Hepatic stellate cell (primary cell): ENCODE measurements around the gene NCOA6.
"Not testable (repeated sequence)": the region's sequence is repeated elsewhere in the genome, so short reads cannot be mapped to it uniquely, and the experiment has no call there.

Experiments
- DNase-seq: peaks from one replicate; pipeline ENCODE4 v3.0.0; 2011; ENCODE audit warnings: low spot score

NCOA6 gene

GRCh38 chr20:34773726-34774125, 51.7 kb downstream of the NCOA6 start:
- no peak for DNase-seq

GRCh38 chr20:34772437-34772836, 53.0 kb downstream of the NCOA6 start:
- DNase-seq, result no peak

DNA sequence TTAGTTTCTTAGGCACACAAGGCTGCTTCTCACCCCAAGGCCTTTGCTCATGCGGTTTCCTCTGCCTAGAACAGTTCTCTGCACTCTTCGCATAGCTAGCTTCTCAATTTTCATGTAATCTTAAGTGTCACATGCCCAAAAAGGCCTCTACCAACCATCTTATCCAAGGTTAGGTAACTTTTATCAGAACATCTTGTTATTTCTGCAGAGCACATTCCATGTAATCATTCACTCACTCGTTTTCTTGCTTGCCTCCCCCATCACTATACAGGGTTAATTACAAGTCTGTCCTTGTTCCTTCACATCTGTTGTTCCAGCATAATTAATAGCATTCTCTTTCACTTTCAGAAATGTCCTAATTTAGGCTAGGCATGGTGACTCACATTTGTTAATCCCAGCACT, 53.8 kb downstream of the NCOA6 start:
- DNase-seq, result no peak

DNA sequence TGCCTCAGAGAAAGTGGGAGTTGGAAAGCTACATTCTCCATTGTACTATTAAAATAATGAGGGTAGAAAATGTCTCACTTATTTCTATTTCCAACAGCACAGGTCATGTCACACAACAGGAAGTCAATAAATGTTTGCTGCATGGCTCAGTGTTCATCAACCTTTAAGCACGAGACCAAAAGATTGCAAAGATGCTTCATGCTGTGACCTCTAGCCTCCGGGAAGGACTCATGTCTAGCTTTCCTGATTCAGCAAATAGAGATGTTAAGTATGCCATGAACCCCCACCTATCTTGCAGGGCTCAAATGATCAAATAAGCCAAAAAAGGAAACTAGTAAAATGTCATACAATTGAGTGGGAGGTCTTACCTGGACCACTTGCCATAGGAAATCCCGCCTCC, 57.4 kb downstream of the NCOA6 start:
- peak; percentile 48 for DNase-seq

DNA sequence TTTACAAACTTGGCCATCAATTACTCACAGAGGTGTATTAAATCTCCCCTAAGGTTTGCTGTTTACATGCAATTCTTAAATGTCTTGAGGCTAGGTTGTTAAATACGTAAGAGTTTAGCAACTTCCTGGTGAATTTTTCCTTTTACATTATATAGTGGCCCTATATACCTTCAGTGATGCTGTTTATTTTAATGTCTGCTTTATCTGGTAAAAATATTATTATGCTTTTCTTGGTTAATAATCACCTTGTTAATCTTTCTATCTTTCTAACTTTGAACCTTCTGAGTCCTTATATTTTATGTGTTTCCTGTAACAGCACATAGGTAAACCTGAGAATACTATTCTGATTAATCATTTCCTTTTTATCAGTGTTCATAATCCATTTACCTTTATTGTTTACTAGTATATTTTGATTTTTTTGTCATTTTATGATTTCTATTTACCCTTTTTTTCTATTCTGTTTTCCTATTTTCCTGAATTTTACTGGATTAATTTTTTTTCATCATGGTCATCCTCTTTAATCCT, 63.4 kb downstream of the NCOA6 start:
- no peak for DNase-seq

DNA sequence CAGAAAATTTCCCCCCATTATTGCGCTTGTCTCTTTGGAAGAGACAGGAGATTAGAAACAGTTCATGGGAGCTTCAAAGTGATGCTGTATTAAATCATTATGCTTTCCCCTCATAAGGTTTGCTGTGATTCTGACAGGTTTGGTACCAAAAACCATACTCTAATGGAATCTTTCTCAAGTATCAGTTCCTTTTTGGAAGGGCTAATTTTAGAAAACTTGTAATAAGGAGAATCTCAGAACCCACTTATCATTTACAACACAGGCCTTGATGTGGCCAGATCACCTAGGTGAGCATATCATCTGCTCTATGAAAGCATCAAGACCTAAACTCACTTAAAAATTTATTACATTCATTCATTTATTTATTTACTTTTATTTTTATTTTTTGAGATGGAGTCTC, 70.1 kb downstream of the NCOA6 start:
- no peak for DNase-seq

DNA sequence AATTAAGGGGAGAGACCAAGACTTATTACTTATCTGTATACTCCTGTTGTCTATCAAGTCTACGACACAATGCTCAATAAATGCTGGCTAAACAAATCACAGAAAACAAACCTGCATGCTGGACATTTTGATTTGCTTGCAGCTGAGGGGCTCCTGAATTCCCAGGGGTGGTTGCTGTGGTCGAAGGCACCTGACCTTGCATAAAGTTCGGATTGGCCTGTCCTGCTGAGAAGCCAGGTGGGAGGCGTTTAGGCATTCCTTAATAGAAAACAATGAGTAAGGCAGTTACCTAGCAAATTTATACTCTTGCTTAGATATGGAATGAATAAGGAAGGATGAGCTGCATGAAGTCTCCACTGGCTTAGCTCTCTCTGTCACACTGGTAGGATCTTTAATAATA, 70.8 kb downstream of the NCOA6 start:
- no peak for DNase-seq

- DNase-seq, result no peak
These were observed 71.6 kb downstream of the NCOA6 start for GRCh38 chr20:34753706-34754461.

GRCh38 chr20:34751453-34751852, 74.0 kb downstream of the NCOA6 start:
- DNase-seq, result no peak

DNA sequence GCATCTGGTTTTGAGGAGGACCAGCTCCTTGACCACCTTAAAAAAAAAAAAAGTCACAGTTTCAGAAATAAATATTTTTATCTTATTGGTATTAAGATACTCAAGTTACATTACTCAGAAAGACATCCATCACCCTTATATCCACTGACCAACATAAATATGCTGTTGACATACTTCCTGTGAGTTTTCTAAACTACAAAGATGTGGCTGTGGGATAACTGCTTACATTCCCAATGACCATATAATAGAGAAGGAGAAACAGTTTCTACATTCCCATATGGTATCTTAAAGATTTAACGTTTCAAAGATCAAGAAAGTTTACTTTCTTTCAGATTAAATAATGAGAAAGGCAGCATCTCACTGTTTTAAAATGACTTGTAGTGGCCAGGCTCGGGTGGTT, 75.0 kb downstream of the NCOA6 start:
- DNase-seq, result no peak

GRCh38 chr20:34748709-34749108, 76.7 kb downstream of the NCOA6 start:
- DNase-seq, result no peak

- DNase-seq, result no peak
These were observed 78.0 kb downstream of the NCOA6 start for GRCh38 chr20:34747479-34747878.

- no peak for DNase-seq
These were observed 78.8 kb downstream of the NCOA6 start for GRCh38 chr20:34746674-34747073.

GRCh38 chr20:34744847-34745246, 80.6 kb downstream of the NCOA6 start:
- DNase-seq, result no peak

GRCh38 chr20:34744340-34744739, 81.1 kb downstream of the NCOA6 start:
- DNase-seq, result no peak

GRCh38 chr20:34743039-34743438, 82.4 kb downstream of the NCOA6 start:
- no peak for DNase-seq

DNA sequence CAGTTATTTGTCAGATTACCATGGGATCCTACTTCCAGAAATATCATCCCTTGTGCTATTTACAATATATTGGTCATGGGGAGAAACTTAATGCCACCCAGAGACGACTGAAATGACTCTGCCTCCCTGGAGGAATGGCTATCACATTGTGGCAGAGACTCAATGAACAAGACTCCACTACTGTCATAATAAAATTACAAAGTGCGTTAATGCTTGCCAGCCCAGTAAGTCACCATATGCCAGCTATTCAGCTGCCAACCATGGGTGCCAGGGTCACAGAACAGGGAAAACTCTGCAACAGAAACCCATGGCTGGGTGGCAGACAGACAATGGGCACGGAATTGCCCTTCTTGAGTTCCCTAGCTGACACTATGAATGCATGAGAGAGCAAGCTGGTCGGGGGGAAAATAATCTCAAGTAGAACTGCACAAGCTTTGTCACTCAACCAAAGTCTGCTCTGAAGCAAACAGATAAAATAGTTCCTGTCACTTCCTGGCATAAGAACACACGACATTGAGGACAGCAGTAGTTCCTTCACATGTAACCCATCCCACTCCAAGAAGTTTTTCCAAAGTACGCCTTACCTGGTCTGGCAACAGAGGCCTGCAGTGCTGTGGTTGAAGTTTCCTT, 89.2 kb downstream of the NCOA6 start:
- DNase-seq, result no peak

DNA sequence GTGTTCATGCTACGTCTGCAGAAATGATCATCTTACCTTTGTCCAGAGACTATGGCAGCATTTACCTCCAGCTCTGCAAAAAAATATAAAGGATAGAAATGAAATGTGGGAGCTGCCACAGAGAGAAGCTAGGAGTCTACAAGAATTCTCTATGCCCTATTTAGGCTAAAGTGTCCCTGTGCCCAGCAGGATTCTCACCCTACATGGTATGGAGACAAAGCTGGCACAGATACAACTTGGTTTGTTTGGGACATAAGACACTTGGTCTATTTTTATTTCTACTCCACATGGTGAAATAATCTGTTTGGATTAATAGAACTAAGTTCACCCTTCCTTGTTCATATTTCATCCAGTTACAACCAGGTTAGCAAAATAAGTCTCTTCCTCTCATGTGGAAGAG, 92.9 kb downstream of the NCOA6 start:
- DNase-seq, result no peak

DNA sequence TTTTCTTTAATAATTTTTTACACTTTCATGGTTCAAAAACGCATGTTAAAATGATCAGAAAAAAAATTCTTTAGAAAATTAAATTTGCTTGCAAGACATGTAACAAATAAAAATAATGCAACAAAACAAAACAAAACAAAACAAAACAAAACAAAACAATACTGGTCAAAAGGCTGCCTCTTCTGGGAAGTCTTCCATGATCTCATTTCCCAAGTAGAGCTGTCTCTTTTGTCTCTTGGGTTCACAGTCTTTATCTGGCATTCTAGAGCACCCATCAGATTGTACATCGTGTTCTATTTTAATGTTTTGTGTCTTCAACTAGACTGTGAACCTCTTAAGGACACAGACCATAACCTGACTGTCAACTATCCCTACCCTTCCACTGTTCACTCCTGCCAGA, 96.0 kb downstream of the NCOA6 start:
- DNase-seq, result no peak

GRCh38 chr20:34724172-34724571, 101.3 kb downstream of the NCOA6 start:
- no peak for DNase-seq

DNA sequence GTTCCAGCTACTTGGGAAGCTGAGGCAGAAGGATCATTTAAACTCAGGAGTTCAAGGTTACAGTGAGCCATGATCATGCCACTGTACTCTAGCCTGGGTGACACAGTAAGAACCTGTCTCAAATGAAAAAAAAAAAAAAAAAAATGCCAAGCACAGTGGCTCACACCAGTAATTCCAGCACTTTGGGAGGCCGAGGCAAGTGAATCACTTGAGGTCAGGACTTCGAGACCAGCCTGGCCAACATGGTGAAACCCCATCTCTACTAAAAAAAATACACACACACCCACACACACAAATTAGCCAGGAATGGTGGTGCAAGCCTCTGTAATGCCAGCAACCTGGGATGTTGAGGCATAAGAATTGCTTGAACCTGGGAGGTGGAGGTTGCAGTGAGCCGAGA, 102.9 kb downstream of the NCOA6 start:
- DNase-seq, result not testable (repeated sequence)

DNA sequence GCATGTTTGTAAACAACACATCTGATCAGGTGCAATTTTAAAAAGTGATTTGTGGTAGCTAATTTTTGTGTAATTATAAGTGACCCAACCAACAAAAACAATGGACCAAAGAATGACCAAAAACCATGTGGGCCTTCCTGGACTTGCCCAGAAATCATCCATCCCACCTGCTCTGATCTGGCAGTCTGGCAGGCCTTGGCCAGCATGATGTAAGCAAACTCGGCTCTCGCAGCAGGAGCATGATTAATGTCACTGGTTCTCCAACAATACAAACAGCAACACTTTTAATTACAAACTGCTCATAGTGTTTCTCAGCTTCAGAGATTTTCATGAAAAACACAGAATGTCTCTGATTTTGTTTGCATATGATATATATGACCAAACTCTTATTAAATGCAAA, 105.2 kb downstream of the NCOA6 start:
- DNase-seq, result no peak

GRCh38 chr20:34719242-34720017, 106.0 kb downstream of the NCOA6 start:
- DNase-seq, result not testable (repeated sequence)
